Measurements from ENCODE around the gene TMEM181. TPM values are rescaled to one million over a fixed set of nuclear protein-coding genes. Genes with fewer than 3 reads are reported as not detected.
A peak's percentile ranks its signal among the peaks of the same experiment; 100 is the strongest.
"Not testable (repeated sequence)": the region's sequence is repeated elsewhere in the genome, so short reads cannot be mapped to it uniquely, and the experiment has no call there.

Gene TMEM181
- total RNA-seq, 1 donor from 2014 or later: 37.9 TPM

DNA sequence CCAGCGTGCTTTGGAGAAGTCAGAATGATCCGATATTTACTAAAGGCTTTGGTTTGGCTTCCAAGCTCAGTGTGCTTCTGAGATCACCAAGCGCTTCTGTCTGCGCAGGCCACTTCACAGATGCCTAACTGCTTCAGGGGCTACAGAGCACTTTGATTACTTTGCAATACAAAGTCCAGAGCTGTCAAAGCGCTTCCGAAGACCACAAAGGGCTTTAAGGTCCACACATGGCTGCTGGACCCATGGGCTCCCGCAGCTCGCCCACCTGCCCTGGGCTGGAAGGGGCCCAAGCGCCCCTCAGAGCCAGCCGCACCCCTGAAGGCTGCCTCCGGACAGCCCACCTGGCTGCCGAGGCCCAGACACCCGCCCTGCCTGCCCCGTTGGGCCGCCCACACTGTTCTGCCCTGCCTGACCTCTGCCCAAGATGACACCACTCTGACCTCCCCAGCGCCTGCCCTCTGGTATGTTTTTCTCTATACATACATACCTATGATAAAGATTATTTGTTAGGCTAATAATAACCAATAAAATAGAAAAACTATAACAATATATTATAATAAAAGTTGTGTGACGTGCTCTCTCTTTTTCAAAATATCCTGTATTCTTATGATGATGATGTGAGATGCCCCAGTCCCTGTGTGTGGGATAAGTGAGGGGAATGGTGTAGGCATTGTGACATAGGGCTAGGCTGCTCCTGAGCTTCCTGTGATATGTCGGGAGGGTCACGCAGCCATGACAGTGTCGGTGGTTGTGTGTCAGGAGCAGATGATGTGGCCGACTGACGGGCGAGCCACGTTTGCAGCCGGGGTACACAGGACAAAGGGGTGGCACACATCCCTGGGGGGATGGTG is 62.0 kb downstream of the TMEM181 start:
- DNase-seq (ENCODE audit: low spot score): no peak

DNA sequence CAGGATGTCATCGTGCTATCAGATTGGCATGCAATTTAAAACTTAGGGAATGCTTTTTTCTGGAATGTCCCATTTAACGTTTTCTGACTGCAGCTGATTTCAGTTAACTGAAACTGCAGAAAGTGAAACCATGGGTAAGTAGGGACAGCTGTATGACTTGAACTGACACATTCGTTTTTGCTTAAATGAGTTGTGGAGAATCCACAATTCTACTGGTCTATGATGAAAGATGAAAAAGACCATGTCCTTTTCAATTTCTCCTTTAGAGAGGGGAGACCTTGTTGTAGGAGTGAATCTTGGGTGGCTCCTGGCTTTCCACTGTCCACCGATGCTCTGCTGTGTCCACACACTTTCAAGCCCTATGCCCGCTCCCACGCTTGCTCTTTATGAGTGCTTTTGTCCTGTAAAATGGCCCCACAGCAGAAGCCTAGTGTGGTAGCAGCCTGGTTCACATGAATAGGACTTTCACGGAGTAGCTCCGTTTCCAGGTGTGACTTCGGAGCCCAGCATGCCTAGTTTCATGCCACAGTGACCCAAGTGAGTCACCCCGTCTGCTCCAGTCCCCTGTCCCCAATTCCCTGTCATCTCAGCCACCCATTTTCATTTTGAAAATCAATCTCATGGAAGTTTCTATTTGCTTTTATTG is 62.8 kb downstream of the TMEM181 start:
- DNase-seq (ENCODE audit: low spot score): no peak

- DNase-seq (ENCODE audit: low spot score): no peak
These were observed 65.1 kb downstream of the TMEM181 start for GRCh38 chr6:158624684-158625682.

GRCh38 chr6:158625881-158626305 is 66.0 kb downstream of the TMEM181 start:
- no peak for DNase-seq (ENCODE audit: low spot score)

DNA sequence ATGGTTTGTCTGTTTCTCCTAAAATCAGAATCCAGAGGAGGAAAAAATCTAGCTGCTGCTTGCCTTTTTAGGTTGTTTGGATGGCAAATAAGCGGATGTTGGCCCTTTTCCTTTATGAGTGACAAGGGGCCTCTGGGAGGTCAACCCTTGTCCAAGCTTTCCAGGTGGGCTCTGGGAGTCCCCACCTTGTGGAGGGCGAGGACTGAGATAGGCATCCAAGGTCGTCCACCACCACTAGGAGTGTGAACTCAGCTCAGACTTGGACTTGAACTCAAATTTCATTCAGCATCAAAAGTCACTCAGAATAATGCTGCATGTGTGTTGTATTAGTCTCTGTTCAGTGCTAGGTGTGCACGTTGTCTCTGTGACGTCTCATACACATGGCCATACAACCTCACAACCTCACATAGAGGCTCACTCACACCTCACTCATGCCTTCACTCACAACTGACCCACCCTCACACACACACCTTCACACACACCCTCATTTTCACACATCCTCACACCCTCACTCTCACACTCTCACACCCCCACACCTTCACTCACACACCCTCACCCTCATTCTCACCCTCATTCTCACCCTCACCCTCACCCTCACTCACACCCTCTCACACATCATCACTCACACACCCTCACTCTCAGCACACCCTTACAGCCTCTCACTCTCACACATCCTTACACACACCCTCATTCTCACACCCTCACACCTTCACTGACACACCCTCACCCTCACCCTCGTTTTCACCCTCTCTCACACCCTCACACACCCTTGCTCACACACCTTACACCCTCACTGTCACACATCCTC is 66.7 kb downstream of the TMEM181 start:
- DNase-seq (ENCODE audit: low spot score): no peak

DNA sequence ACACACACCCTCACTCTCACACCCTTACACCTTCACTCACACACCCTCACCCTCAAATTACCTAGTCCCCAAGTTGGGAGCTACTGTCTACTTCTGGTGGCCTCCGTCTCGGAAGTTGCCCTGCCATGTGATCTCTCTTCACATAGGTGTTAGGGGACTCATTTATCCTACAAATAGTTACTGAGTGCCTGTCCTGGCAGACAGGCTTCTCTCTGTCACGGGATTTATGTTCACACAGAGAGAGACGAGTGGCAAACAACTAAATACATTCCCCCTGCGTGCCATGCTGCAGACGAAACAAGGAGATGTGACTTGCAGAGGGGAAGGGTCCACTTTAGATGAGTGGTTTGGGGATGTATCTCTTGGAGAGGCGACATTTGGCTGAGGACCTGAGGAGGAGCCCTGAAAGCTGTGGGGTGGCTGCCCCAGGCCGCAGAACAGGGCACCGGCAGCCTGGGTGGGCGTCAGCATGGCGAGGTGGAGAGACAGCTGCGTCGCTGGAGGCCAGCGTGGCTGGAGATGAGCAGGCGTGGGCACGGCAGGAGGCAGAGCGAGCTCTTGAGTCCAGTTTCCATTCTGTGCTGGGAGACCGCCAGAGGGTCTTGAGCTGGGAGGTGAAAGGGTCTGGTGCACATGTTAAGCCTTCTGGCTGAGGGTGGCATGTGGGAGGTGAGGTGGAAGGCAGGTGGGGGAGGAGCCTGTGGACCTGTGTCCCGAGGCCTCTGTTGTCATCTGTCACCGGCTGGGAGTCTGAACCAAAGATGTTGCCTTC is 67.5 kb downstream of the TMEM181 start:
- DNase-seq (ENCODE audit: low spot score): no peak

GRCh38 chr6:158627940-158628211 is 68.0 kb downstream of the TMEM181 start:
- no peak for DNase-seq (ENCODE audit: low spot score)

DNA sequence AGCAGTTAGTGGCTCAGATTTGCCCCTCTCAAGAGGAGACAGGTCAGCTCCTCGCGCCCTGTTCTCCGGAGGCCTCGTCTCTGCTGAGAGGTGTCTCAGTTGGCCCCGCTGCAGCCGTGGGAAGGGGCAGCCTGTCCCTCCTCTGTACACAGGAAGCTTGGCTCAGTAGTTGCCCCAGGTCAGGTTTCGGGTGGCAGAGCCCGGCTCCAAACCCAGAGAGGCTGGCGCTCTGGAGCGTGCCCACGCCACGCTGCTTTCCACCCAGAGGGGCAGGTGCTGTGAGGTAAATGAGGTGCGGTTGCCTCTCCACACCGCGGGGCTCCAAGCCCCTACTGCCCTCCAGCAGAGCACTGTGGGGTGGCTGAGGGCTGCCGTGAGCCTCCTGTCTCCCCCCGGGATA is 68.7 kb downstream of the TMEM181 start:
- DNase-seq (ENCODE audit: low spot score): no peak

GRCh38 chr6:158629367-158630221 is 69.7 kb downstream of the TMEM181 start:
- DNase-seq (ENCODE audit: low spot score): no peak

GRCh38 chr6:158630938-158631616 is 71.2 kb downstream of the TMEM181 start:
- DNase-seq (ENCODE audit: low spot score): peak; percentile 43

GRCh38 chr6:158631678-158632537 is 72.0 kb downstream of the TMEM181 start:
- DNase-seq (ENCODE audit: low spot score): peak; percentile 82

GRCh38 chr6:158632538-158633119 is 72.7 kb downstream of the TMEM181 start:
- DNase-seq (ENCODE audit: low spot score): not testable (repeated sequence)

DNA sequence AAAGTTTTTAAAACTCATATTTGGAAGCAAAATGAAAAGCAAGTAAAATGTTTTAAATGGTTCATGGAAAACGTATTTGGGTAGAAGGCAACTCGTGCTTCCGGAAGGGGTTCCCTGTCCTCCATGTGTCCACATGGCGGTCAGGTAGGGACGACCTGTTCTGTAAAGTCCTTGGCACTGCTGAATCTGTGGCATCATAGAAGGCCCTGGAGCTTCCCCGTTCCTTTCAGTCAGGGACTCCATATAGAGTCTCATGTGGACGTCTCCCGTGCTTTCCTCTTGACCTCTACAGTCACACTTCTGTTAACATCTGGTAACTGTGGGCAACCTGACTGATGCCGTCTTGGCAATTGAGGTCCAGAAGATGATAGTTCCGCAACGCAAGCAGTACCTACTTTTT is 73.2 kb downstream of the TMEM181 start:
- DNase-seq (ENCODE audit: low spot score): no peak

DNA sequence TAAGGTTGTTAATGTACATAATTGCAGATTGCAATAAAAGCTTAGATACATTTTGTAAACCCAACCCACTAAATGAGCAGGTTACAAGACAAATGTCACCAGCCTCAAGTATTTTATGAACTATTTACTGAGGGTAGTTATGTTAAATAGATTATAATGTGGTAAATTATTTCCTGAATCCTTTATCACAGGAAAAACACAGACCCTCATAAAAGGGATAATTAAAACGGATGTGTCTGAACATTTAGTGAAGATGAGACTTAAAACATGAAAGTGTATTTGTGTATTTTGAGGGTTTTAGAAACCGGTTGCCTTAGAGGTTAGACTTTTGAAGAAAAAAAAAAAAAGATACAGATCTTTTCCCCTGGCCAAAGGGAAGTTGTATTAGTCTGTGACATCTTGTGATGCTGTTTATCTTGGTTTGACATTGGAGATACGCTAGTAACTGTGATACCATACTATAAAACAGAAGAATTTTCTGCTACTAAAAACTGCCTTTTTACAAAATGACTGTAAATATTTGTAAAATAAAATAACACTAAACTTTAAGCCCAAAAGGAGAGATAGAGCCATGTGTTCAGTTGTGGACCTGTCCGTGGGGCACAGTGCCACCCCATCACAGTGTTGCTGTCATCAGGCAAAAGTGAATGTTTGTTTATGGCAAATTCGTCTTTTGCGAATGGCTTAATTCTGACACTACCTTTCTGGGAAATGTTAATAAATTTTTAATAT is 75.0 kb downstream of the TMEM181 start:
- no peak for DNase-seq (ENCODE audit: low spot score)

DNA sequence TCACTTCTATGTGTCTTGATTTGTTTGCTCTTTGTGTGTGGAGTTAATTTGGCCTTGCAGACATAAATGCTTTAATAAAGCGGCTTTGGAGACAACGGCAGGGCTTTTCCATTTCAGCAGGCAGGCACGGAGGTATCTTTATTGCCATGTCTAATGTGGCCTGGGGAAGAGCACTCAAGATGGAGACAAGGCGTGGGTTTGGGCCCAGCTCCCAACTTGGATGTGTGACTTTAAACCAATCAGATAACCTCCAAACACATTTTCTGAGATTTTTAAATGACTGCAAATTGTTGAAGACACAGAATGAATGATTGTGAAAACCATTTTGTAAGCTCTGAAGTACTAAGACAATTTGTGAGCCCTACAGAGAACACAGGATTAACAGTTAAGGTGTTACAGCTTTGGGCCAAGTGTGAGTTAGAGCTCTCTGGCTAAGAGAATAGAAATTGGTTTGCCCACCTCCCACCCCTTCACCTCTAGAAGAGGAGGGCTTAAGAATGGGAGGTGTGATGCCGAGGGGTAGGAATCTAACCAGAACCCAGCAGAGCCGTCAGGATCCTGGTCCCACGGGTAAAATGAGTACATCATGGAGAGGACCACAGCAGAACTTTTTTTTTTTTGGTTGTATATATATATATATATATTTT is 75.7 kb downstream of the TMEM181 start:
- no peak for DNase-seq (ENCODE audit: low spot score)

DNA sequence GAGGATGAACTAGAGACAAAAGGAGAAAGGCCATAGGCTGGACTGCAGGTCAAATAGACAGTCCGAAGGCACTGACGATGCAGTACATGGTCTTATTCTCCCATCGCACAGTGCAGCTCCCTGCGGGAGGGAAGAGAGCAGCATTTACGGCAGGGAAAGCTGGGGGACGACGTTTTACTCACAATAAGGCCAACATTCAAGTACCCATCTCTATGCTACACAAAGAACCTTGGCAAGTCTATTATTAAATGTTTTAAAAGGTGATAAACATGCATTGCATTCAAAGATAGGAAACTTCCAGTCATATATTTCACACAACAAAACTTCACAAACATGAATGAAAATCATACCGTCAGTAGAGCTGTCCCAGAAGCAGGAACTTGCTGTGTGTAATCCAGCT is 76.9 kb downstream of the TMEM181 start:
- DNase-seq (ENCODE audit: low spot score): no peak

Data from mucosa of gallbladder (tissue), 1 donor.